PFSK-1 (cell line): ENCODE results near the gene TRIM33.

ENCODE experiments used
- FOXP2 ChIP-seq: optimal IDR thresholded peaks from 2 replicates; pipeline ENCODE3; 2011; ENCODE audit warnings: borderline replicate concordance, control low read depth, inconsistent platforms; ENCODE audit not compliant: insufficient read depth; ENCODE audit errors: extremely low read length, extremely low read depth
- POLR2AphosphoS5 ChIP-seq: IDR thresholded peaks from 2 replicates; pipeline ENCODE4 v1.6.1; 2012; ENCODE audit warnings: low read depth, mild to moderate bottlenecking, control low read depth, low read length, moderate library complexity
- REST ChIP-seq, 2 experiments: IDR thresholded peaks; 2 replicates each; pipeline versions ENCODE4 v1.6.1 to v1.8.0; 2011 to 2012; ENCODE audit warnings: low read depth in 2 of 2, low read length in 2 of 2, control low read depth in 1 of 2, inconsistent platforms in 1 of 2, mild to moderate bottlenecking in 1 of 2, moderate library complexity in 1 of 2; ENCODE audit not compliant: insufficient read depth in 1 of 2
- SIN3A ChIP-seq: IDR thresholded peaks from 2 replicates; pipeline ENCODE4 v1.6.1; 2012; ENCODE audit warnings: mild to moderate bottlenecking, low read length, moderate library complexity, borderline replicate concordance; ENCODE audit not compliant: insufficient read depth
- TAF1 ChIP-seq: IDR thresholded peaks from 2 replicates; pipeline ENCODE4 v1.6.1; 2012; ENCODE audit warnings: low read length, control low read depth, borderline replicate concordance; ENCODE audit not compliant: insufficient read depth

The TRIM33 gene

GRCh38 chr1:114467491-114467890, 43.5 kb downstream of the TRIM33 start:
- TF ChIP-seq POLR2AphosphoS5: no peak
- no peak for TF ChIP-seq FOXP2
- no peak for TF ChIP-seq TAF1
- no peak for TF ChIP-seq REST (IDR thresholded peaks at IDR 0.05; ENCODE audit: insufficient read depth in 1 of 2, low read depth in 2 of 2, low read length in 2 of 2)
- TF ChIP-seq SIN3A: no peak

- TF ChIP-seq SIN3A (no peak), FOXP2 (no peak), REST (IDR thresholded peaks at IDR 0.05; ENCODE audit: insufficient read depth in 1 of 2, low read depth in 2 of 2, low read length in 2 of 2) (no peak), POLR2AphosphoS5 (no peak), TAF1 (no peak)
These were observed 44.5 kb downstream of the TRIM33 start for GRCh38 chr1:114466334-114467014.

GRCh38 chr1:114462963-114463362, 48.0 kb downstream of the TRIM33 start:
- TF ChIP-seq REST (IDR thresholded peaks at IDR 0.05; ENCODE audit: insufficient read depth in 1 of 2, low read depth in 2 of 2, low read length in 2 of 2) (no peak), FOXP2 (no peak), POLR2AphosphoS5 (no peak), SIN3A (no peak), TAF1 (no peak)

- TF ChIP-seq REST (IDR thresholded peaks at IDR 0.05; ENCODE audit: insufficient read depth in 1 of 2, low read depth in 2 of 2, low read length in 2 of 2) (no peak), POLR2AphosphoS5 (no peak), TAF1 (no peak)
These were observed 48.7 kb downstream of the TRIM33 start for GRCh38 chr1:114462341-114462740.

- TF ChIP-seq POLR2AphosphoS5: no peak
- no peak for TF ChIP-seq FOXP2
- no peak for TF ChIP-seq SIN3A
- no peak for TF ChIP-seq REST (IDR thresholded peaks at IDR 0.05; ENCODE audit: insufficient read depth in 1 of 2, low read depth in 2 of 2, low read length in 2 of 2)
- no peak for TF ChIP-seq TAF1
These were observed 52.7 kb downstream of the TRIM33 start for GRCh38 chr1:114458237-114458777.
